GM10266 (cell line): Measurements from ENCODE around the gene ZNF879.

Source experiments
- DNase-seq: peaks from one replicate; pipeline ENCODE4 v3.0.0; 2012; ENCODE audit errors: extremely low spot score
- CTCF ChIP-seq: IDR thresholded peaks from 2 replicates; pipeline ENCODE4 v1.5.1; 2012; ENCODE audit warnings: mild to moderate bottlenecking, low read depth; ENCODE audit not compliant: control insufficient read depth, insufficient read depth; ENCODE audit errors: missing control alignments

ZNF879 gene

GRCh38 chr5:179023528-179024189 is at the start of gene ZNF879:
ZNF879 (plus strand) TSS chr5:179023804; CDS start chr5:179025005, 1,201 bp downstream.
- TF ChIP-seq CTCF, result no peak
- DNase-seq, result peak; percentile 46

- no peak for TF ChIP-seq CTCF
- no peak for DNase-seq
Measured at GRCh38 chr5:178981381-178981780, 42.2 kb upstream of the ZNF879 start.

- TF ChIP-seq CTCF, result no peak
- DNase-seq, result no peak
Measured at GRCh38 chr5:178982941-178983340, 40.7 kb upstream of the ZNF879 start.

GRCh38 chr5:178983728-178984127 is 39.9 kb upstream of the ZNF879 start:
- no peak for TF ChIP-seq CTCF
- no peak for DNase-seq

- no peak for TF ChIP-seq CTCF
- DNase-seq, result no peak
Measured at GRCh38 chr5:178984145-178985072, 39.2 kb upstream of the ZNF879 start.

- no peak for DNase-seq
Measured at GRCh38 chr5:178986326-178986960, 37.2 kb upstream of the ZNF879 start.

More at GRCh38 chr5:178986326-178986960, 37.2 kb upstream of the ZNF879 start:
- no peak for TF ChIP-seq CTCF
